OCI-LY7 (cell line): Measurements from ENCODE around the gene TBC1D24. TPM values are rescaled to one million over a fixed set of nuclear protein-coding genes. Genes with fewer than 3 reads are reported as not detected.

Experiments used
- BruUV-seq: library from RNA; stranded (reverse); fragments of 400-500 nt; replicated peaks from 2 replicates; lab custom pipeline; 2021; lab: Mats Ljungman, UMichigan
- CTCF ChIA-PET: fragments of 300-600 bp; sonication (Branson Sonifier 250); formaldehyde crosslinking; loops from one replicate; lab custom pipeline; 2022; ENCODE audit warnings: antibody characterized with exemption; ENCODE audit not compliant: unreplicated experiment; lab: Charles Lee
- POLR2A ChIA-PET: fragments of 300-600 bp; sonication (Branson Sonifier 250); formaldehyde crosslinking; loops from one replicate; lab custom pipeline; 2022; ENCODE audit warnings: antibody characterized with exemption; lab: Charles Lee
- DNase-seq: peaks from one replicate; pipeline ENCODE4 v3.0.0-alpha.2; 2015; ENCODE audit warnings: low spot score
- H2AFZ ChIP-seq: fragments of 200-600 bp; sonication (generic), shearing (Covaris generic); 2 replicates; pipeline ENCODE4 v1.6.1; 2014; ENCODE audit warnings: mild to moderate bottlenecking, antibody characterized with exemption, low read length, moderate library complexity
- H3K27ac ChIP-seq: fragments of 200-600 bp; sonication (generic); 2 replicates; pipeline ENCODE4 v1.5.1; 2014; ENCODE audit warnings: mixed run types, low read depth, mild to moderate bottlenecking, moderate library complexity, low read length, inconsistent platforms; ENCODE audit not compliant: poor library complexity, severe bottlenecking
- H3K36me3 ChIP-seq: fragments of 200-600 bp; sonication (generic); 2 replicates; pipeline ENCODE4 v1.6.1; 2014; ENCODE audit warnings: mild to moderate bottlenecking, antibody characterized with exemption, low read length, moderate library complexity, mixed read lengths; ENCODE audit not compliant: insufficient read depth
- H3K4me1 ChIP-seq: fragments of 200-600 bp; sonication (generic); 2 replicates; pipeline ENCODE4 v1.5.1; 2014; ENCODE audit warnings: mild to moderate bottlenecking, low read length; ENCODE audit not compliant: insufficient read depth, poor library complexity, severe bottlenecking
- H3K4me2 ChIP-seq: fragments of 200-600 bp; sonication (generic); 2 replicates; pipeline ENCODE4 v1.6.1; 2014; ENCODE audit warnings: mild to moderate bottlenecking, low read length
- H3K4me3 ChIP-seq: fragments of 200-600 bp; sonication (generic); 2 replicates; pipeline ENCODE4 v1.5.1; 2014; ENCODE audit warnings: mild to moderate bottlenecking, low read depth, low read length; ENCODE audit not compliant: poor library complexity, severe bottlenecking
- H3K79me2 ChIP-seq: fragments of 200-600 bp; sonication (generic); 2 replicates; pipeline ENCODE4 v1.6.1; 2016; ENCODE audit warnings: low read depth, mild to moderate bottlenecking, low read length, moderate library complexity, mixed read lengths; ENCODE audit not compliant: insufficient read depth
- H3K9me2 ChIP-seq: fragments of 200-600 bp; sonication (generic); 2 replicates; pipeline ENCODE4 v1.6.1; 2016; ENCODE audit warnings: mild to moderate bottlenecking, low read length, mixed read lengths; ENCODE audit not compliant: insufficient read depth
- H3K9me3 ChIP-seq: fragments of 200-600 bp; sonication (generic); 2 replicates; pipeline ENCODE4 v1.6.1; 2014; ENCODE audit warnings: mild to moderate bottlenecking, mixed run types, low read length, mixed read lengths
- H4K20me1 ChIP-seq: fragments of 200-600 bp; sonication (generic); 2 replicates; pipeline ENCODE4 v1.6.1; 2014; ENCODE audit warnings: mild to moderate bottlenecking, antibody characterized with exemption, low read length, moderate library complexity, mixed read lengths; ENCODE audit not compliant: insufficient read depth
- CTCF ChIP-seq: fragments of 200-600 bp; sonication (generic); conservative IDR thresholded peaks from 2 replicates; pipeline ENCODE4 v1.5.1; 2014; ENCODE audit warnings: mild to moderate bottlenecking, antibody characterized with exemption, low read length, moderate library complexity, mixed read lengths
- EZH2phosphoT487 ChIP-seq: fragments of 200-600 bp; sonication (generic); IDR thresholded peaks from 2 replicates; pipeline ENCODE4 v1.6.1; 2018; ENCODE audit warnings: low read depth, borderline replicate concordance, mild to moderate bottlenecking, mixed run types, antibody characterized with exemption, low read length, moderate library complexity, mixed read lengths
- intact Hi-C: fragments of 100-400 bp; cut with micrococcal nuclease; formaldehyde crosslinking; loops from one replicate; pipeline ENCODE4 v1.10.0; 2022; ENCODE audit not compliant: unreplicated experiment
- total RNA-seq, 2 experiments: library from RNA; depleted of rRNA in 1 of 2; stranded (reverse); fragments of >200 nt in 1 of 2; shearing (Covaris generic) in 1 of 2; gene quantifications; 2 replicates each; pipeline ENCODE4 v1.2.3, GENCODE V29; 2014 to 2022

TBC1D24 gene
- total RNA-seq, 2 experiments from 2014 or later = 23.4 to 34.7 TPM

GRCh38 chr16:2514333-2515179, 39.6 kb downstream of the TBC1D24 start:
- H3K4me1 ChIP-seq = peaks cover 46% of the 10 kb centered on the region
- H3K9me3 ChIP-seq = no peaks in the 10 kb centered on the region
- H3K27ac ChIP-seq = peak overlapping the region; percentile 80
- peak overlapping the region; percentile 99 for H3K4me3 ChIP-seq
- H3K9me2 ChIP-seq = no peaks in the 10 kb centered on the region
- H4K20me1 ChIP-seq = peaks cover 9% of the 10 kb centered on the region
- intact Hi-C loops = loop anchor here (5.0 kb wide), 1 partner anchor 172 kb away; the partner anchor contains the start of gene ABCA3
- CTCF ChIA-PET = no interaction called here
- TF ChIP-seq EZH2phosphoT487 (no peak), CTCF (no peak)
- BruUV-seq = no TSS peak
- H3K36me3 ChIP-seq = peaks cover 10% of the 10 kb centered on the region; the same call in 1 of the 2 replicates
- POLR2A ChIA-PET = interaction anchor here (0.6 kb wide), 2 partner anchors 83 to 704 kb away, joined by 3 to 5 read pairs; no protein-coding TSS in a partner anchor
- H3K79me2 ChIP-seq = peaks cover 46% of the 10 kb centered on the region
- DNase-seq = peak; percentile 38
- no peak overlapping the region for H2AFZ ChIP-seq
- H3K4me2 ChIP-seq = peak overlapping the region; percentile 92

GRCh38 chr16:2515180-2515851, 40.4 kb downstream of the TBC1D24 start:
- peaks cover 9% of the 10 kb centered on the region for H4K20me1 ChIP-seq
- H3K79me2 ChIP-seq = peaks cover 46% of the 10 kb centered on the region
- peaks cover 11% of the 10 kb centered on the region; the same call in 1 of the 2 replicates for H3K36me3 ChIP-seq
- POLR2A ChIA-PET = interaction anchor here (0.6 kb wide), 1 partner anchor 84 kb away, joined by 5 read pairs; no protein-coding TSS in a partner anchor
- no peaks in the 10 kb centered on the region for H3K9me2 ChIP-seq
- no TSS peak for BruUV-seq
- H3K4me1 ChIP-seq = peaks cover 42% of the 10 kb centered on the region
- no peak overlapping the region for H2AFZ ChIP-seq
- peak overlapping the region; percentile 99 for H3K4me3 ChIP-seq
- DNase-seq = no peak
- peak overlapping the region; percentile 92 for H3K4me2 ChIP-seq
- peak overlapping the region; percentile 34 for H3K27ac ChIP-seq
- TF ChIP-seq EZH2phosphoT487 (no peak), CTCF (no peak)
- no peaks in the 10 kb centered on the region for H3K9me3 ChIP-seq
- intact Hi-C loops = no loop called here
- CTCF ChIA-PET = no interaction called here
